OCI-LY7 (cell line): Measurements from ENCODE around the gene ATF7. TPM values are rescaled to one million over a fixed set of nuclear protein-coding genes. Genes with fewer than 3 reads are reported as not detected.
A peak's percentile ranks its signal among the peaks of the same experiment; 100 is the strongest.

Experiments
- Bru-seq: library from RNA; stranded (reverse); fragments of 400-500 nt; gene quantifications from one replicate; lab custom pipeline; 2021; lab: Mats Ljungman, UMichigan
- BruChase-seq, 2 experiments: library from RNA; stranded (reverse); fragments of 400-500 nt; gene quantifications; one replicate each; lab custom pipeline; 2021; lab: Mats Ljungman, UMichigan
- BruUV-seq: library from RNA; stranded (reverse); fragments of 400-500 nt; replicated peaks from 2 replicates; lab custom pipeline; 2021; lab: Mats Ljungman, UMichigan
- CTCF ChIA-PET: fragments of 300-600 bp; sonication (Branson Sonifier 250); formaldehyde crosslinking; loops from one replicate; lab custom pipeline; 2022; ENCODE audit warnings: antibody characterized with exemption; ENCODE audit not compliant: unreplicated experiment; lab: Charles Lee
- POLR2A ChIA-PET: fragments of 300-600 bp; sonication (Branson Sonifier 250); formaldehyde crosslinking; loops from one replicate; lab custom pipeline; 2022; ENCODE audit warnings: antibody characterized with exemption; lab: Charles Lee
- DNase-seq: peaks from one replicate; pipeline ENCODE4 v3.0.0-alpha.2; 2015; ENCODE audit warnings: low spot score
- H2AFZ ChIP-seq: fragments of 200-600 bp; sonication (generic), shearing (Covaris generic); 2 replicates; pipeline ENCODE4 v1.6.1; 2014; ENCODE audit warnings: mild to moderate bottlenecking, antibody characterized with exemption, low read length, moderate library complexity
- H3K27ac ChIP-seq: fragments of 200-600 bp; sonication (generic); 2 replicates; pipeline ENCODE4 v1.5.1; 2014; ENCODE audit warnings: mixed run types, low read depth, mild to moderate bottlenecking, moderate library complexity, low read length, inconsistent platforms; ENCODE audit not compliant: poor library complexity, severe bottlenecking
- H3K36me3 ChIP-seq: fragments of 200-600 bp; sonication (generic); 2 replicates; pipeline ENCODE4 v1.6.1; 2014; ENCODE audit warnings: mild to moderate bottlenecking, antibody characterized with exemption, low read length, moderate library complexity, mixed read lengths; ENCODE audit not compliant: insufficient read depth
- H3K4me1 ChIP-seq: fragments of 200-600 bp; sonication (generic); 2 replicates; pipeline ENCODE4 v1.5.1; 2014; ENCODE audit warnings: mild to moderate bottlenecking, low read length; ENCODE audit not compliant: insufficient read depth, poor library complexity, severe bottlenecking
- H3K4me2 ChIP-seq: fragments of 200-600 bp; sonication (generic); 2 replicates; pipeline ENCODE4 v1.6.1; 2014; ENCODE audit warnings: mild to moderate bottlenecking, low read length
- H3K4me3 ChIP-seq: fragments of 200-600 bp; sonication (generic); 2 replicates; pipeline ENCODE4 v1.5.1; 2014; ENCODE audit warnings: mild to moderate bottlenecking, low read depth, low read length; ENCODE audit not compliant: poor library complexity, severe bottlenecking
- H3K79me2 ChIP-seq: fragments of 200-600 bp; sonication (generic); 2 replicates; pipeline ENCODE4 v1.6.1; 2016; ENCODE audit warnings: low read depth, mild to moderate bottlenecking, low read length, moderate library complexity, mixed read lengths; ENCODE audit not compliant: insufficient read depth
- H3K9me2 ChIP-seq: fragments of 200-600 bp; sonication (generic); 2 replicates; pipeline ENCODE4 v1.6.1; 2016; ENCODE audit warnings: mild to moderate bottlenecking, low read length, mixed read lengths; ENCODE audit not compliant: insufficient read depth
- H3K9me3 ChIP-seq: fragments of 200-600 bp; sonication (generic); 2 replicates; pipeline ENCODE4 v1.6.1; 2014; ENCODE audit warnings: mild to moderate bottlenecking, mixed run types, low read length, mixed read lengths
- H4K20me1 ChIP-seq: fragments of 200-600 bp; sonication (generic); 2 replicates; pipeline ENCODE4 v1.6.1; 2014; ENCODE audit warnings: mild to moderate bottlenecking, antibody characterized with exemption, low read length, moderate library complexity, mixed read lengths; ENCODE audit not compliant: insufficient read depth
- CTCF ChIP-seq: fragments of 200-600 bp; sonication (generic); conservative IDR thresholded peaks from 2 replicates; pipeline ENCODE4 v1.5.1; 2014; ENCODE audit warnings: mild to moderate bottlenecking, antibody characterized with exemption, low read length, moderate library complexity, mixed read lengths
- EZH2phosphoT487 ChIP-seq: fragments of 200-600 bp; sonication (generic); IDR thresholded peaks from 2 replicates; pipeline ENCODE4 v1.6.1; 2018; ENCODE audit warnings: low read depth, borderline replicate concordance, mild to moderate bottlenecking, mixed run types, antibody characterized with exemption, low read length, moderate library complexity, mixed read lengths
- intact Hi-C: fragments of 100-400 bp; cut with micrococcal nuclease; formaldehyde crosslinking; loops from one replicate; pipeline ENCODE4 v1.10.0; 2022; ENCODE audit not compliant: unreplicated experiment
- long read RNA-seq: library from polyadenylated mRNA; stranded (forward); transcript quantifications from one replicate; pipeline ENCODE4 v2.0.0, GENCODE V29; 2022
- total RNA-seq, 2 experiments: library from RNA; depleted of rRNA in 1 of 2; stranded (reverse); fragments of >200 nt in 1 of 2; shearing (Covaris generic) in 1 of 2; gene quantifications; 2 replicates each; pipeline ENCODE4 v1.2.3, GENCODE V29; 2014 to 2022

ATF7 gene
- total RNA-seq (2014; rRNA removed; shearing (Covaris generic)) (5.9 and 6.8 TPM in 2 replicates), total RNA-seq (2022) (23.2 and 26.5 TPM in 2 replicates), Bru-seq, nascent RNA (percentile 69 among the genes with signal in this experiment), BruChase-seq, experiment 1, labeled RNA remaining after a 6-hour chase (percentile 81 among the genes with signal in this experiment), BruChase-seq, experiment 2, labeled RNA remaining after a 2-hour chase (percentile 94 among the genes with signal in this experiment)
- long read RNA-seq, full-length matches to known transcripts, result 4 of 18 reads
- long read RNA-seq, partial matches to known transcripts, result 1 of 18 reads
- long read RNA-seq, other reads (novel, unspliced or antisense), result 13 of 18 reads

GRCh38 chr12:53625946-53626701, at the start of gene ATF7:
TSS of gene ATF7 (minus strand) at chr12:53626382. CDS start at chr12:53601000, 25,382 bp downstream.
- ChIA-PET CTCF (interaction anchor here (0.5 to 1.5 kb wide), 2 partner anchors 50 to 699 kb away, joined by 4 to 5 read pairs; partner anchors contain the start of genes ATP5MC2 and COPZ1), POLR2A (interaction anchor here (0.7 to 1.6 kb wide), 10 partner anchors 9 to 159 kb away, joined by 3 to 7 read pairs (median 4); partner anchors contain the start of gene TARBP2)
- Histone ChIP-seq H3K9me2 (no peaks in the 10 kb centered on the region), H3K4me3 (peak within 1 kb of the TSS; percentile 90), H4K20me1 (no peaks in the 10 kb centered on the region), H3K36me3 (no peaks in the 10 kb centered on the region), H3K79me2 (peaks cover 40% of the 10 kb centered on the region), H3K9me3 (no peaks in the 10 kb centered on the region), H3K4me2 (peak within 1 kb of the TSS; percentile 97), H3K27ac (peak within 1 kb of the TSS; percentile 43), H3K4me1 (peaks cover 29% of the 10 kb centered on the region), H2AFZ (peak within 1 kb of the TSS; percentile 89)
- BruUV-seq, result no TSS peak
- TF ChIP-seq EZH2phosphoT487 (no peak), CTCF (no peak)
- DNase-seq, result peak; percentile 98
- intact Hi-C loops, result loop anchor here (2.0 to 5.0 kb wide), 3 partner anchors 51 to 244 kb away; partner anchors contain the start of genes ATP5MC2, CISTR and SP1

- no peaks in the 10 kb centered on the region for H4K20me1 ChIP-seq
- CTCF ChIA-PET, result interaction anchor here (0.6 to 1.4 kb wide), 4 partner anchors 49 to 343 kb away, joined by 3 to 5 read pairs (median 4); partner anchors contain the start of gene ATF7
- H3K9me2 ChIP-seq, result no peaks in the 10 kb centered on the region
- peak overlapping the region; percentile 77 for H3K27ac ChIP-seq
- H3K4me3 ChIP-seq, result peak overlapping the region; percentile 94
- peak overlapping the region; percentile 96 for H3K4me2 ChIP-seq
- peaks cover 23% of the 10 kb centered on the region for H3K4me1 ChIP-seq
- DNase-seq, result peak; percentile 9
- H2AFZ ChIP-seq, result peak overlapping the region; percentile 62; the same call in 1 of the 2 replicates
- POLR2A ChIA-PET, result interaction anchor here (0.6 to 1.7 kb wide), 14 partner anchors 10 to 275 kb away, joined by 3 to 9 read pairs (median 4); partner anchors contain the start of genes CALCOCO1 and TARBP2
- BruUV-seq, result TSS peak; percentile 80
- peaks cover 27% of the 10 kb centered on the region for H3K79me2 ChIP-seq
- TF ChIP-seq EZH2phosphoT487 (no peak), CTCF (no peak)
- intact Hi-C loops, result loop anchor here (5.0 kb wide), 1 partner anchor 353 kb away; the partner anchor contains the start of gene AAAS
- H3K9me3 ChIP-seq, result no peaks in the 10 kb centered on the region
- peaks cover 46% of the 10 kb centered on the region for H3K36me3 ChIP-seq
These were observed 49.0 kb upstream of the ATF7 start for GRCh38 chr12:53674977-53675700.
